Thoracic aorta (tissue), 2 donors: ENCODE measurements around the gene LDLRAD4. TPM values are rescaled to one million over a fixed set of nuclear protein-coding genes. Genes with fewer than 3 reads are reported as not detected.
A peak's percentile ranks its signal among the peaks of the same experiment; 100 is the strongest.

ENCODE experiments used
- ATAC-seq: fragments of 150-250 bp; one replicate; pipeline ENCODE4 v1.8.0; 2017; ENCODE audit warnings: low read depth; ENCODE audit not compliant: insufficient number of reproducible peaks, low FRiP score
- DNase-seq: peaks from one replicate; pipeline ENCODE4 v3.0.0-alpha.2; 2020; ENCODE audit warnings: low spot score
- H3K27ac ChIP-seq, 2 donors: fragments of 200-600 bp; sonication (generic); 1 replicate in 1 of 2; 2 replicates in 1 of 2; pipeline ENCODE4 v1.5.1; 2016; ENCODE audit warnings: mild to moderate bottlenecking in 2 of 2, moderate library complexity in 2 of 2
- H3K27me3 ChIP-seq: fragments of 200-600 bp; sonication (generic); replicated peaks from 2 replicates; pipeline ENCODE4 v1.6.0; 2016; ENCODE audit warnings: mild to moderate bottlenecking; ENCODE audit not compliant: insufficient read depth
- H3K36me3 ChIP-seq: fragments of 200-600 bp; sonication (generic); one replicate; pipeline ENCODE4 v1.5.1; 2016
- H3K4me1 ChIP-seq, 2 donors: fragments of 200-600 bp; sonication (generic); 1 replicate in 1 of 2; 2 replicates in 1 of 2; pipeline versions ENCODE4 v1.5.1 to v1.6.0; 2016; ENCODE audit warnings: low read depth in 2 of 2, mild to moderate bottlenecking in 1 of 2; ENCODE audit not compliant: control insufficient read depth in 1 of 2
- H3K4me3 ChIP-seq: fragments of 200-600 bp; sonication (generic); 2 replicates; pipeline ENCODE4 v1.5.1; 2016; ENCODE audit warnings: mild to moderate bottlenecking
- H3K9me3 ChIP-seq: fragments of 200-600 bp; sonication (generic); 2 replicates; pipeline ENCODE4 v1.5.1; 2016
- CTCF ChIP-seq: fragments of 200-600 bp; sonication (generic); IDR thresholded peaks from one replicate; pipeline ENCODE4 v1.5.1; 2019; ENCODE audit warnings: antibody characterized with exemption
- total RNA-seq, 2 donors: library from RNA; depleted of rRNA; stranded (reverse); fragments of >200 nt; gene quantifications; one replicate each; pipeline versions ENCODE4 v1.1.0 to v1.2.3, GENCODE V29; 2016

Gene LDLRAD4
- total RNA-seq, 2 donors from 2014 or later: 98.4 to 135 TPM

GRCh38 chr18:13219593-13220159 is 1.1 kb downstream of the LDLRAD4 start:
- Histone ChIP-seq H3K27me3 (no peaks in the 10 kb centered on the region), H3K4me3 (peak overlapping the region; percentile 92), H3K9me3 (no peaks in the 10 kb centered on the region), H3K4me1 (peaks cover 36 to 65% of the 10 kb centered on the region in 2 donors), H3K27ac (peak overlapping the region; percentile 45 to 94), H3K36me3 (no peaks in the 10 kb centered on the region)
- DNase-seq: no peak
- ATAC-seq: no peak
- no peak for TF ChIP-seq CTCF

- no peaks in the 10 kb centered on the region for H3K27me3 ChIP-seq
- no peak for ATAC-seq
- peak overlapping the region; percentile 92 for H3K4me3 ChIP-seq
- no peaks in the 10 kb centered on the region for H3K36me3 ChIP-seq
- DNase-seq: no peak
- peak overlapping the region; percentile 45 to 94 for H3K27ac ChIP-seq
- no peaks in the 10 kb centered on the region for H3K9me3 ChIP-seq
- H3K4me1 ChIP-seq: peaks cover 36 to 65% of the 10 kb centered on the region in 2 donors
- TF ChIP-seq CTCF: no peak
These were observed 1.9 kb downstream of the LDLRAD4 start for GRCh38 chr18:13220361-13220991.

GRCh38 chr18:13221869-13222855 is 3.6 kb downstream of the LDLRAD4 start:
- H3K36me3 ChIP-seq: no peaks in the 10 kb centered on the region
- DNase-seq (no peak), ATAC-seq (peak; percentile 40)
- peak overlapping the region; percentile 57 to 94 for H3K27ac ChIP-seq
- H3K9me3 ChIP-seq: no peaks in the 10 kb centered on the region
- H3K27me3 ChIP-seq: no peaks in the 10 kb centered on the region
- peak overlapping the region; percentile 92 for H3K4me3 ChIP-seq
- no peak for TF ChIP-seq CTCF
- H3K4me1 ChIP-seq: peaks cover 31 to 51% of the 10 kb centered on the region in 2 donors

GRCh38 chr18:13222856-13223281 is 4.3 kb downstream of the LDLRAD4 start:
- peak overlapping the region; percentile 92 for H3K4me3 ChIP-seq
- TF ChIP-seq CTCF: no peak
- no peaks in the 10 kb centered on the region for H3K9me3 ChIP-seq
- DNase-seq (no peak), ATAC-seq (no peak)
- no peaks in the 10 kb centered on the region for H3K27me3 ChIP-seq
- peak overlapping the region; percentile 57 to 94 for H3K27ac ChIP-seq
- peaks cover 31 to 51% of the 10 kb centered on the region in 2 donors for H3K4me1 ChIP-seq
- H3K36me3 ChIP-seq: no peaks in the 10 kb centered on the region
